GM10266 (cell line): ENCODE measurements around the gene UST.
"Not testable (repeated sequence)": the region's sequence is repeated elsewhere in the genome, so short reads cannot be mapped to it uniquely, and the experiment has no call there.

Experiments
- DNase-seq: peaks from one replicate; pipeline ENCODE4 v3.0.0; 2012; ENCODE audit errors: extremely low spot score
- TF ChIP-seq, protein P1 (sequence below): IDR thresholded peaks from 2 replicates; pipeline ENCODE4 v1.5.1; 2012; ENCODE audit warnings: mild to moderate bottlenecking, low read depth; ENCODE audit not compliant: control insufficient read depth, insufficient read depth; ENCODE audit errors: missing control alignments

Gene UST

GRCh38 chr6:148973538-148974208 is 226.8 kb downstream of the UST start:
- no peak for DNase-seq
- TF ChIP-seq, protein P1, sequence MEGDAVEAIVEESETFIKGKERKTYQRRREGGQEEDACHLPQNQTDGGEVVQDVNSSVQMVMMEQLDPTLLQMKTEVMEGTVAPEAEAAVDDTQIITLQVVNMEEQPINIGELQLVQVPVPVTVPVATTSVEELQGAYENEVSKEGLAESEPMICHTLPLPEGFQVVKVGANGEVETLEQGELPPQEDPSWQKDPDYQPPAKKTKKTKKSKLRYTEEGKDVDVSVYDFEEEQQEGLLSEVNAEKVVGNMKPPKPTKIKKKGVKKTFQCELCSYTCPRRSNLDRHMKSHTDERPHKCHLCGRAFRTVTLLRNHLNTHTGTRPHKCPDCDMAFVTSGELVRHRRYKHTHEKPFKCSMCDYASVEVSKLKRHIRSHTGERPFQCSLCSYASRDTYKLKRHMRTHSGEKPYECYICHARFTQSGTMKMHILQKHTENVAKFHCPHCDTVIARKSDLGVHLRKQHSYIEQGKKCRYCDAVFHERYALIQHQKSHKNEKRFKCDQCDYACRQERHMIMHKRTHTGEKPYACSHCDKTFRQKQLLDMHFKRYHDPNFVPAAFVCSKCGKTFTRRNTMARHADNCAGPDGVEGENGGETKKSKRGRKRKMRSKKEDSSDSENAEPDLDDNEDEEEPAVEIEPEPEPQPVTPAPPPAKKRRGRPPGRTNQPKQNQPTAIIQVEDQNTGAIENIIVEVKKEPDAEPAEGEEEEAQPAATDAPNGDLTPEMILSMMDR = peak; percentile 13

- TF ChIP-seq, protein P1 = no peak
- no peak for DNase-seq
Observed at GRCh38 chr6:148974351-148974750, 227.5 kb downstream of the UST start.

- DNase-seq = not testable (repeated sequence)
Observed at GRCh38 chr6:148978298-148978697, 231.5 kb downstream of the UST start.

DNA sequence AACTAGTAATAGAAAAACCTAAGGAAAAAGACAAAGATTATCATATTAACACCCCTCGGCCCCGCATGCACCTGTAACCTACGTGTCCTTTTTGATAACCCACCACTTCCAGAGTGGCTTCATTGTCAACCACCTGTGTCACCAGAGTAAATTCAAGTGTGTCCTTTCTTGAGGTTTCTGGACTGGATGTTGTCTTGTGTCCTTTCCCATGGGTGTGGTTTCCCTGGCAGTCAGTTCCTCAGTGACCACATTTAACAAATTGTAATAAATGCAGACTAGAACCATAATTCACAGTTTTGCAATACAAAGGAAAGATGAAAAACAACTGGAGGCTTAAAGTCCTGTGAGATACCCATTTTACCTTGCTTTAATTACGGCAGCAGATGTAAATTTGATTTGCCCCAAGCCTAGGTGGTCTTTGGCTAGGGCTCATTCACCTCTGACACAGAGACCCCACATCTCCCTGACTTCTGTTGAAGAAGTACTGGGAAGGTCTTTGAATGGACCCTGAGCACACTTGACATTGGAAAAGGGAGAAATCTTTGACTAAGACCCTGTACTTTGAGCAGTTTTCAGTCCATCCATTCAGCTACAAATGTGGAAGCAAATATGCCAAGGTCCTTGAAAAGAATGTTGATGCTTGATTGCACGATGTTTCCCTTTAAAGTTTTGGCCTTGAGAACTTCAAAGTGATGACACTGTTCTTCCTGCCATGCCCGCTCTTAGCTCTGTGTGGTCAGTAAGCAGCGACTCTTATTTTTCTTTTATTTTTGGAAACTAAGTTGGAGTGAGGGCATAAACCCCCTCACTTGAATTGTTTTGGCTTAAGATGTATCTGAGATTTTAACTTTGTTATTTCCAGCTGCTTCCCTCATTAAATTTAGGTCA is 232.4 kb downstream of the UST start:
- TF ChIP-seq, protein P1 = no peak
- DNase-seq = no peak

- TF ChIP-seq, protein P1 = no peak
- DNase-seq = no peak
Observed at GRCh38 chr6:148980234-148980633, 233.4 kb downstream of the UST start.

GRCh38 chr6:148981515-148981914 is 234.7 kb downstream of the UST start:
- TF ChIP-seq, protein P1 = no peak
- no peak for DNase-seq

DNA sequence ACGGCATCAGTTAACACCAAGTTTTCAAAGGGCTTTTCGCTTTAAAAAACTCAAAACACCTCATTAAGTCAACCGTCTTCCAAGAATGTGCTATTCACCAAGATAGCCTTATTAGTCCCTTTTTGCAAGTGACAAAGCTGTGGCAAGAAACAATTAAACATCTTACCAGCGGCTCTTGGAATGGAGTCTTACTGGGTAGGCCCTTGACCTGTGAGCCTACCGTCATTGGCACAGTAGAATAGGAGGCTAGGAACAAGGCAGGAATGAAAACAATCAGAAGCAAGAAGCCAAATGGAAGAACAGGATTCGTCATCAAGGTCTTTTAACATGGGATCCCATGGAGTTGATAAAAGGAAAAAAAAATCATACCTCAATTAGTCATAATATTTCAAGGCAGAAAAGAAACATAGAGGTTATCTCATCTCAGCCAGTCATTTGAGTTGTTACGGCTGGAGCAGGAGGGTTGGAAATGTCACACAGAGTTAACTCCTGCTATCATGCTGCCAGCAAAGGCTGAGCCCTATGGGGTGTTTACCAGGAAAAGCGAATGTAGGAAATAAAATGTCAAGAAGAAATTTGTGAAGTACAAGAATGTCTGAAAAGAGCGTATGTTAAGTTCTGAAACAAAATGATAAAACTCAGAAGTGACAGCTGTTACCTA is 236.4 kb downstream of the UST start:
- DNase-seq = no peak
- TF ChIP-seq, protein P1 = no peak
